ENCODE data around the gene SEMA3B. TPM values are rescaled to one million over a fixed set of nuclear protein-coding genes. Genes with fewer than 3 reads are reported as not detected.

Gene SEMA3B
- total RNA-seq, 1 donor from 2014 or later: 5.4 TPM

GRCh38 chr3:50233176-50233575 is 35.8 kb upstream of the SEMA3B start:
- TF ChIP-seq CTCF (IDR thresholded peaks at IDR 0.05; ENCODE audit: partially characterized antibody, unreplicated experiment): no peak
- H3K36me3 Mint-ChIP-seq (ENCODE audit: unreplicated experiment): no peaks in the 10 kb centered on the region
- no peak for DNase-seq
- peaks cover 18% of the 10 kb centered on the region for H3K27me3 Mint-ChIP-seq (ENCODE audit: unreplicated experiment)
- peaks cover 19% of the 10 kb centered on the region for H3K9me3 Mint-ChIP-seq (ENCODE audit: unreplicated experiment)
- no peak overlapping the region for H3K27ac Mint-ChIP-seq (ENCODE audit: unreplicated experiment)
- peak overlapping the region; percentile 35 for H3K4me3 Mint-ChIP-seq (ENCODE audit: unreplicated experiment)
- H3K4me1 Mint-ChIP-seq (ENCODE audit: low read depth, unreplicated experiment): peaks cover 16% of the 10 kb centered on the region

GRCh38 chr3:50235716-50236483 is 33.0 kb upstream of the SEMA3B start, which contains the start of gene GNAI2:
GNAI2 (plus strand) TSS chr3:50236204; CDS start chr3:50236336, 132 bp downstream.
- peak within 1 kb of the TSS; percentile 98 for H3K4me3 Mint-ChIP-seq (ENCODE audit: unreplicated experiment)
- peaks cover 29% of the 10 kb centered on the region for H3K4me1 Mint-ChIP-seq (ENCODE audit: low read depth, unreplicated experiment)
- no peaks in the 10 kb centered on the region for H3K36me3 Mint-ChIP-seq (ENCODE audit: unreplicated experiment)

GRCh38 chr3:50236484-50237132 is 32.3 kb upstream of the SEMA3B start:
- Mint-ChIP-seq H3K4me1 (ENCODE audit: low read depth, unreplicated experiment) (peaks cover 34% of the 10 kb centered on the region), H3K36me3 (ENCODE audit: unreplicated experiment) (no peaks in the 10 kb centered on the region), H3K4me3 (ENCODE audit: unreplicated experiment) (peak overlapping the region; percentile 98), H3K27ac (ENCODE audit: unreplicated experiment) (peak overlapping the region; percentile 98), H3K27me3 (ENCODE audit: unreplicated experiment) (peaks cover 28% of the 10 kb centered on the region), H3K9me3 (ENCODE audit: unreplicated experiment) (peaks cover 19% of the 10 kb centered on the region)
- DNase-seq: no peak
- TF ChIP-seq CTCF (IDR thresholded peaks at IDR 0.05; ENCODE audit: partially characterized antibody, unreplicated experiment): no peak

More at GRCh38 chr3:50235716-50236483, 33.0 kb upstream of the SEMA3B start, which contains the start of gene GNAI2:
- peaks cover 25% of the 10 kb centered on the region for H3K27me3 Mint-ChIP-seq (ENCODE audit: unreplicated experiment)
- TF ChIP-seq CTCF (IDR thresholded peaks at IDR 0.05; ENCODE audit: partially characterized antibody, unreplicated experiment): no peak
- H3K27ac Mint-ChIP-seq (ENCODE audit: unreplicated experiment): peak within 1 kb of the TSS; percentile 98
- peak; percentile 98 for DNase-seq
- H3K9me3 Mint-ChIP-seq (ENCODE audit: unreplicated experiment): peaks cover 18% of the 10 kb centered on the region

- Mint-ChIP-seq H3K4me1 (ENCODE audit: low read depth, unreplicated experiment) (peaks cover 39% of the 10 kb centered on the region), H3K27ac (ENCODE audit: unreplicated experiment) (peak overlapping the region; percentile 98), H3K27me3 (ENCODE audit: unreplicated experiment) (peaks cover 29% of the 10 kb centered on the region), H3K36me3 (ENCODE audit: unreplicated experiment) (no peaks in the 10 kb centered on the region), H3K4me3 (ENCODE audit: unreplicated experiment) (peak overlapping the region; percentile 98), H3K9me3 (ENCODE audit: unreplicated experiment) (peaks cover 20% of the 10 kb centered on the region)
- TF ChIP-seq CTCF (IDR thresholded peaks at IDR 0.05; ENCODE audit: partially characterized antibody, unreplicated experiment): no peak
- DNase-seq: peak; percentile 74
These were observed 31.8 kb upstream of the SEMA3B start for GRCh38 chr3:50237133-50237651.

Data from glutamatergic neuron (in vitro differentiated cells).